ENCODE data around the gene RAP1B. TPM values are rescaled to one million over a fixed set of nuclear protein-coding genes. Genes with fewer than 3 reads are reported as not detected.
"Not testable (repeated sequence)": the region's sequence is repeated elsewhere in the genome, so short reads cannot be mapped to it uniquely, and the experiment has no call there.

Gene RAP1B
- total RNA-seq, 1 experiment from 2014 or later, result 245 TPM

GRCh38 chr12:68633614-68634558, 23.2 kb downstream of the RAP1B start:
- no peak for DNase-seq (ENCODE audit: low read depth)

- peak; percentile 77 for DNase-seq (ENCODE audit: low read depth)
Measured at GRCh38 chr12:68636268-68636667, 25.6 kb downstream of the RAP1B start.

GRCh38 chr12:68637439-68637838, 26.7 kb downstream of the RAP1B start:
- DNase-seq (ENCODE audit: low read depth), result not testable (repeated sequence)

GRCh38 chr12:68638171-68638570, 27.5 kb downstream of the RAP1B start:
- DNase-seq (ENCODE audit: low read depth), result no peak

GRCh38 chr12:68638721-68639395, 28.2 kb downstream of the RAP1B start:
- peak; percentile 25 for DNase-seq (ENCODE audit: low read depth)

GRCh38 chr12:68639396-68639767, 28.7 kb downstream of the RAP1B start:
- no peak for DNase-seq (ENCODE audit: low read depth)

GRCh38 chr12:68641138-68641537, 30.4 kb downstream of the RAP1B start:
- DNase-seq (ENCODE audit: low read depth), result no peak

GRCh38 chr12:68646484-68646883, 35.8 kb downstream of the RAP1B start:
- no peak for DNase-seq (ENCODE audit: low read depth)

GRCh38 chr12:68647507-68647906, 36.8 kb downstream of the RAP1B start:
- no peak for DNase-seq (ENCODE audit: low read depth)

- DNase-seq (ENCODE audit: low read depth), result no peak
Measured at GRCh38 chr12:68648179-68648578, 37.5 kb downstream of the RAP1B start.

- peak; percentile 18 for DNase-seq (ENCODE audit: low read depth)
Measured at GRCh38 chr12:68665016-68665569, 54.4 kb downstream of the RAP1B start.

- DNase-seq (ENCODE audit: low read depth), result no peak
Measured at GRCh38 chr12:68667291-68667690, 56.6 kb downstream of the RAP1B start.

- peak; percentile 32 for DNase-seq (ENCODE audit: low read depth)
Measured at GRCh38 chr12:68667896-68668295, 57.2 kb downstream of the RAP1B start.

- DNase-seq (ENCODE audit: low read depth), result no peak
Measured at GRCh38 chr12:68671179-68671578, 60.5 kb downstream of the RAP1B start.

GRCh38 chr12:68673788-68674187, 63.1 kb downstream of the RAP1B start:
- DNase-seq (ENCODE audit: low read depth), result no peak

- DNase-seq (ENCODE audit: low read depth), result no peak
Measured at GRCh38 chr12:68674376-68674775, 63.7 kb downstream of the RAP1B start.

GRCh38 chr12:68675101-68675842, 64.6 kb downstream of the RAP1B start:
- peak; percentile 22 for DNase-seq (ENCODE audit: low read depth)

- DNase-seq (ENCODE audit: low read depth), result not testable (repeated sequence)
Measured at GRCh38 chr12:68676854-68677253, 66.2 kb downstream of the RAP1B start.

- no peak for DNase-seq (ENCODE audit: low read depth)
Measured at GRCh38 chr12:68686262-68686594, 75.5 kb downstream of the RAP1B start.

- DNase-seq (ENCODE audit: low read depth), result peak; percentile 99
Measured at GRCh38 chr12:68686595-68687521, 76.2 kb downstream of the RAP1B start, which contains the start of gene NUP107. TSS of gene NUP107 (plus strand) at chr12:68686978. CDS start at chr12:68687066, 88 bp downstream.

GRCh38 chr12:68695454-68695853, 84.8 kb downstream of the RAP1B start:
- DNase-seq (ENCODE audit: low read depth), result no peak

All from M059J (cell line).